ENCODE data around the gene SFTA2.

SFTA2 gene

DNA sequence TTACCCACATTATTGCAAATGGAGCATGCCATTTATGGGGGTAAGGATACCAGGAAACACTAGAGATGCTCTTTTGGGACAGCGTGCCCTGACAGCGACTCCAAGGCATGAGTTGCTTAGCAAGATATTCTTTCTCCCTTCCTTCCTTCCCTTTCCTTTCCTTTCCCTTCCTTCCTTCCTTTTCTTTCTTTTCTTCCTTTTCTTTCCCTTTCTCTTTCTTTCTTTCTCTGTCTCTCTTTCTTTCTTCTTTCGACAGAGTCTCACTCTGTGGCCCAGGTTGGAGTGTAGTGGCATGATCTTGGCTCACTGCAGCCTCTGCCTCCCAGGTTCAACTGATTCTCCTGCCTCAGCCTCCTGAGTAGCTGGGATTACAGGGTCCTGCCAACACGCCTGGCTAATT lies 12.1 kb upstream of the SFTA2 start:
- no peak for TF ChIP-seq FOXP2 (optimal IDR thresholded peaks at IDR 0.05; ENCODE audit: borderline replicate concordance, extremely low read depth, extremely low read length, insufficient read depth)
- TF ChIP-seq POLR2AphosphoS5 (IDR thresholded peaks at IDR 0.05; ENCODE audit: low read depth, low read length): no peak
- TF ChIP-seq SIN3A (IDR thresholded peaks at IDR 0.05; ENCODE audit: borderline replicate concordance, insufficient read depth, low read length): no peak

DNA sequence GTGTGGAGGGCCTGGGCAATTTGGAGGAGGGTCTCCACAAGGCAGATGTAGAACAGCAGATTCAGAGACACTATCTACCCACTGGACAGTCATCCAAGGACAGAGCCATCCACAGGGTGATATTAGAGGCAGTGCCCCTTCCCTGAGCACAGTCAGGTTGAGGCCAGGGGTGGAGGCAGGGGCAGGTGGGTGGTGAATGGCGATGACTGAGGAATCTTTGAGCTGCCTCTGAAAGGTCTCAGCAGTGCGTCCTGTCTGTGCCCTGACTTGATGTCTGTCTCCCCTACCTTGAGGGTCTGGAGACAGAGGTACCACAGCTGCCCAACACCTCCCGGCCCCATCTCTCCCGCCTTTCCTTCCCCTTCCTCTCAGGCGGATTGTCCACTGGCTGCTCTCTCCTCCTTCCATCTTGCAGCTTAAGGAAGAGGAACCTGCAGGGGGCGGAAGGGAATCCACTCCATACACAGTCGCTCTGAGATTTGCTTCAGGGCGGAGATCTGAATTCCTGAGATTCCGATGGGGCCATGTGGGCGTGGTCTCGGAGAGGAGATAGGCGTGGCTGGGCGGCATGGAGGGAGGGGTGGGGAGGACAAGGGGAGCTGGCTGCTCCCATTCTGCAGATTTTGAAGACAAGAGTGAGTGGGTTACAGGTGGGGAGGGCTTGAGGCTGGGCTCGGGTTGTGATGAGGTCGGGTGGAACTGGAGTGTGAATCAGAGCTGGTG lies 10.5 kb upstream of the SFTA2 start:
- TF ChIP-seq POLR2AphosphoS5 (IDR thresholded peaks at IDR 0.05; ENCODE audit: low read depth, low read length) (no peak), FOXP2 (optimal IDR thresholded peaks at IDR 0.05; ENCODE audit: borderline replicate concordance, extremely low read depth, extremely low read length, insufficient read depth) (no peak), TAF1 (IDR thresholded peaks at IDR 0.05; ENCODE audit: borderline replicate concordance, insufficient read depth, low read length) (no peak)
- TF ChIP-seq, protein P1, sequence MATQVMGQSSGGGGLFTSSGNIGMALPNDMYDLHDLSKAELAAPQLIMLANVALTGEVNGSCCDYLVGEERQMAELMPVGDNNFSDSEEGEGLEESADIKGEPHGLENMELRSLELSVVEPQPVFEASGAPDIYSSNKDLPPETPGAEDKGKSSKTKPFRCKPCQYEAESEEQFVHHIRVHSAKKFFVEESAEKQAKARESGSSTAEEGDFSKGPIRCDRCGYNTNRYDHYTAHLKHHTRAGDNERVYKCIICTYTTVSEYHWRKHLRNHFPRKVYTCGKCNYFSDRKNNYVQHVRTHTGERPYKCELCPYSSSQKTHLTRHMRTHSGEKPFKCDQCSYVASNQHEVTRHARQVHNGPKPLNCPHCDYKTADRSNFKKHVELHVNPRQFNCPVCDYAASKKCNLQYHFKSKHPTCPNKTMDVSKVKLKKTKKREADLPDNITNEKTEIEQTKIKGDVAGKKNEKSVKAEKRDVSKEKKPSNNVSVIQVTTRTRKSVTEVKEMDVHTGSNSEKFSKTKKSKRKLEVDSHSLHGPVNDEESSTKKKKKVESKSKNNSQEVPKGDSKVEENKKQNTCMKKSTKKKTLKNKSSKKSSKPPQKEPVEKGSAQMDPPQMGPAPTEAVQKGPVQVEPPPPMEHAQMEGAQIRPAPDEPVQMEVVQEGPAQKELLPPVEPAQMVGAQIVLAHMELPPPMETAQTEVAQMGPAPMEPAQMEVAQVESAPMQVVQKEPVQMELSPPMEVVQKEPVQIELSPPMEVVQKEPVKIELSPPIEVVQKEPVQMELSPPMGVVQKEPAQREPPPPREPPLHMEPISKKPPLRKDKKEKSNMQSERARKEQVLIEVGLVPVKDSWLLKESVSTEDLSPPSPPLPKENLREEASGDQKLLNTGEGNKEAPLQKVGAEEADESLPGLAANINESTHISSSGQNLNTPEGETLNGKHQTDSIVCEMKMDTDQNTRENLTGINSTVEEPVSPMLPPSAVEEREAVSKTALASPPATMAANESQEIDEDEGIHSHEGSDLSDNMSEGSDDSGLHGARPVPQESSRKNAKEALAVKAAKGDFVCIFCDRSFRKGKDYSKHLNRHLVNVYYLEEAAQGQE (IDR thresholded peaks at IDR 0.05; ENCODE audit: insufficient read depth in 1 of 2, low read depth in 2 of 2, low read length in 2 of 2): no peak

DNA sequence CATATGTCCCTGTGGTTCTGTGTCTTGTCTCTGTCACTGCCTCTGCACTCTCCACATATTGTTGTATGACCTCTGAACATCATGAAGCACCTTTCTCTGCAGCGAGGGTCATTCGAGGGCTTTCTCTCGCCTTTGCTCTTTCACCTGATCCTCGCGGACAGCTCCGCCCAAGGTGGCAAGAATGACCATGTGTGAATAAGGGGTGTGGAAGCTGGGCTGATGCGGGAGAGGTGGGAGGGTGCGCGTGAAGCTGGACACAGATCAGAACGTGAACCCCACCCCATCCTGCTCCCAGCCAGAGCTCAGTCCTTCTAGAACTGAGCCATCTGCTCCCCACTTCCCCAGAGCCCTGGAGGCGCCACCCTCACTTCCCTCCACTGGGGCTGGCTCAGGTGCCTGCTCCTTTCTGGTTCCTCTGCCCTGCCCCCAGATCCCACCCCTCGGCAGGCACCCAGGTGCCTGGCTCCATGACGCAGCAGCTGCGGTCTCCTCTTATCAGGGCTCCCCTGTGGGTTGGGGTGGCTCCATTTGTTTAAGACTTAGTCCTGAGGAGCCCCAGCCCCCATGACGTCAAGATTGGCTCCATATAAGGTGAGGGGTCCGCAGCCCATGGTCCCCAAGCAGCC lies 8.5 kb upstream of the SFTA2 start, which contains the start of gene MUCL3:
MUCL3 (plus strand) TSS at position 613 of the 626 bp plus-strand sequence. CDS start 27 bp downstream, outside the sequence.
- TF ChIP-seq POLR2AphosphoS5 (IDR thresholded peaks at IDR 0.05; ENCODE audit: low read depth, low read length): no peak
- TF ChIP-seq, protein P1 (IDR thresholded peaks at IDR 0.05; ENCODE audit: insufficient read depth in 1 of 2, low read depth in 2 of 2, low read length in 2 of 2): no peak
- TF ChIP-seq TAF1 (IDR thresholded peaks at IDR 0.05; ENCODE audit: borderline replicate concordance, insufficient read depth, low read length): no peak
- TF ChIP-seq SIN3A (IDR thresholded peaks at IDR 0.05; ENCODE audit: borderline replicate concordance, insufficient read depth, low read length): no peak
- TF ChIP-seq FOXP2 (optimal IDR thresholded peaks at IDR 0.05; ENCODE audit: borderline replicate concordance, extremely low read depth, extremely low read length, insufficient read depth): no peak

DNA sequence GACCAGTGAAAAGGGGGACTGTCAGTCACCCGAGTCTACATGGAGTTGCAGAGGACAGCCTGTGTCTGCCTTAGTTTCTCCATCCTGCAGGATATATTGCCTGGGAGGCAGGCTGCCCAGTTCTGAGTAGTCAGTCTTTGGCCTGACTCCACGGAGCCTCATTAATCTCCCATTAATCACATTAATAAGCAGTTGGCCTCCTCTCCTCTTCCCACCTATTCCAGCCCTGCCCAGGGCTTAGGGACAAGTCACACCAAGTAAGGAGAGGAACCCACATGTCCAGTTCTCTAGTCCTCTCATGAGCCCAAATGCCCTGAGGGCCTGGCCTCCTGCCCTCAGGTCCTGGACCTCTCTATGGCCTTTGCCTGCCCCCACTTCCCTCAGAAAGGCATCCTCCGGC lies 7.5 kb upstream of the SFTA2 start:
- TF ChIP-seq FOXP2 (optimal IDR thresholded peaks at IDR 0.05; ENCODE audit: borderline replicate concordance, extremely low read depth, extremely low read length, insufficient read depth) (no peak), POLR2AphosphoS5 (IDR thresholded peaks at IDR 0.05; ENCODE audit: low read depth, low read length) (no peak), SIN3A (IDR thresholded peaks at IDR 0.05; ENCODE audit: borderline replicate concordance, insufficient read depth, low read length) (no peak), TAF1 (IDR thresholded peaks at IDR 0.05; ENCODE audit: borderline replicate concordance, insufficient read depth, low read length) (no peak)
- TF ChIP-seq, protein P1 (IDR thresholded peaks at IDR 0.05; ENCODE audit: insufficient read depth in 1 of 2, low read depth in 2 of 2, low read length in 2 of 2): no peak

DNA sequence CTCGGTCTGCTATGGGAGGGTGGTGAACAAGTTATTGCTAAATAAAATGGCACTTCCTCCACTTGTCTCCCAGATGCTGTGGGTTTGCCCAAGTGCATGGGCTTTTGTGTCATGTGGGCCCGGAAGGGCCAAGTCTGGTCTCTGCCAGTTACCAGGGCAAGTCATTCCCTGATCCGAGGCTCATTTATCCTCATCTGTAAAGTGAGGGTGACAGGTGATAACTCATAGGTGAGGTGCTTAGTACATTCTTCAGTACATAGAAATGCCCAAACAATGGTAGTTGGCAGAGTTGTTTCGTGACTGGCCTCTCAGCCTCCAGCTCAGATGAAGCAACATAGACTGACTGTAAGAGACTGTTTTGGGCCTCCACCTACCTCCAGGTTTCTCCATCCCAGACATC lies 6.8 kb upstream of the SFTA2 start:
- TF ChIP-seq SIN3A (IDR thresholded peaks at IDR 0.05; ENCODE audit: borderline replicate concordance, insufficient read depth, low read length) (no peak), FOXP2 (optimal IDR thresholded peaks at IDR 0.05; ENCODE audit: borderline replicate concordance, extremely low read depth, extremely low read length, insufficient read depth) (no peak), POLR2AphosphoS5 (IDR thresholded peaks at IDR 0.05; ENCODE audit: low read depth, low read length) (no peak), TAF1 (IDR thresholded peaks at IDR 0.05; ENCODE audit: borderline replicate concordance, insufficient read depth, low read length) (no peak)
- TF ChIP-seq, protein P1 (IDR thresholded peaks at IDR 0.05; ENCODE audit: insufficient read depth in 1 of 2, low read depth in 2 of 2, low read length in 2 of 2): no peak

Data from PFSK-1 (cell line).